H1 (cell line): Measurements from ENCODE around the gene NAXE. TPM values are rescaled to one million over a fixed set of nuclear protein-coding genes. Genes with fewer than 3 reads are reported as not detected.

Experiments
- CTCF ChIA-PET: fragments of 300-600 bp; sonication (Branson Sonifier 250); formaldehyde crosslinking; loops from one replicate; lab custom pipeline; 2021; ENCODE audit not compliant: partially characterized antibody; lab: Charles Lee
- POLR2A ChIA-PET: fragments of 300-600 bp; sonication (Branson Sonifier 250); formaldehyde crosslinking; loops from one replicate; lab custom pipeline; 2021; ENCODE audit warnings: inconsistent platforms; ENCODE audit not compliant: partially characterized antibody; lab: Charles Lee
- DNase-seq, 2 experiments: peaks; one replicate each; pipeline versions ENCODE4 v3.0.0 to v3.0.0-alpha.2; 2010 to 2022; ENCODE audit warnings: low spot score in 2 of 2, low read depth in 1 of 2, mixed read lengths in 1 of 2
- FAIRE-seq: peaks from 2 replicates; lab custom pipeline; 2011; peaks lifted over from hg19 to GRCh38; lab: Jason Lieb, UNC
- H2AFZ ChIP-seq: 2 replicates; pipeline ENCODE4 v1.8.1; 2012; ENCODE audit warnings: low read length, inconsistent platforms
- H2AK5ac ChIP-seq: 2 replicates; pipeline ENCODE4 v1.6.1; 2013; ENCODE audit warnings: low read depth, low read length
- H2BK120ac ChIP-seq: replicated peaks from 2 replicates; pipeline ENCODE3; 2013; ENCODE audit warnings: low read depth, low read length, inconsistent platforms
- H2BK12ac ChIP-seq: 2 replicates; pipeline ENCODE4 v1.6.1; 2013; ENCODE audit warnings: low read depth, low read length
- H2BK15ac ChIP-seq: 2 replicates; pipeline ENCODE4 v1.6.1; 2013; ENCODE audit warnings: low read length
- H2BK20ac ChIP-seq: 2 replicates; pipeline ENCODE4 v1.6.1; 2013; ENCODE audit warnings: low read length
- H2BK5ac ChIP-seq: 2 replicates; pipeline ENCODE4 v1.6.1; 2013; ENCODE audit warnings: low read depth, low read length
- H3K14ac ChIP-seq: 2 replicates; pipeline ENCODE4 v1.6.1; 2013; ENCODE audit warnings: inconsistent platforms; ENCODE audit not compliant: insufficient read length
- H3K18ac ChIP-seq: 2 replicates; pipeline ENCODE4 v1.6.1; 2013; ENCODE audit warnings: low read length; ENCODE audit errors: extremely low read depth
- H3K23ac ChIP-seq: 2 replicates; pipeline ENCODE4 v1.6.1; 2013; ENCODE audit warnings: inconsistent platforms; ENCODE audit not compliant: insufficient read length
- H3K23me2 ChIP-seq: 2 replicates; pipeline ENCODE4 v1.6.1; 2013; ENCODE audit warnings: low read depth, low read length
- H3K27ac ChIP-seq: 2 replicates; pipeline ENCODE4 v1.6.1; 2011; ENCODE audit warnings: low read depth, low read length, inconsistent platforms
- H3K27me3 ChIP-seq, 4 experiments: replicated peaks in 1 of 4; 1 replicate in 1 of 4; 2 replicates in 3 of 4; pipeline versions ENCODE4 v1.6.1 to v1.8.1; 2011 to 2013; ENCODE audit warnings: low read length in 3 of 4, mild to moderate bottlenecking in 3 of 4, inconsistent platforms in 2 of 4, mixed read lengths in 2 of 4, moderate library complexity in 1 of 4; ENCODE audit not compliant: control insufficient read depth in 3 of 4, insufficient read depth in 3 of 4; ENCODE audit errors: extremely low read depth in 1 of 4
- H3K36me3 ChIP-seq, 4 experiments: 2 replicates each; pipeline versions ENCODE4 v1.6.1 to v1.8.1; 2011 to 2013; ENCODE audit warnings: mild to moderate bottlenecking in 4 of 4, low read length in 3 of 4, moderate library complexity in 2 of 4, control low read depth in 1 of 4, inconsistent platforms in 1 of 4; ENCODE audit not compliant: insufficient read depth in 4 of 4, control insufficient read depth in 2 of 4
- H3K4ac ChIP-seq: replicated peaks from 2 replicates; pipeline ENCODE3; 2013; ENCODE audit warnings: low read length, low read depth, mixed read lengths, inconsistent platforms; ENCODE audit not compliant: insufficient read length
- H3K4me1 ChIP-seq, 4 experiments: replicated peaks in 1 of 4; 1 replicate in 1 of 4; 2 replicates in 3 of 4; pipeline versions ENCODE4 v1.6.1 to v1.8.1; 2011 to 2013; ENCODE audit warnings: low read length in 3 of 4, inconsistent platforms in 2 of 4, mixed read lengths in 1 of 4; ENCODE audit not compliant: insufficient read depth in 4 of 4, control insufficient read depth in 3 of 4
- H3K4me2 ChIP-seq, 2 experiments: 2 replicates each; pipeline versions ENCODE4 v1.6.1 to v1.8.1; 2011 to 2013; ENCODE audit warnings: low read depth in 2 of 2, low read length in 2 of 2, control low read depth in 1 of 2, inconsistent platforms in 1 of 2, mild to moderate bottlenecking in 1 of 2; ENCODE audit not compliant: insufficient read depth in 1 of 2
- H3K4me3 ChIP-seq, 4 experiments: fragments of 200-600, 300-600 bp in 1 of 4; sonication (generic), shearing (Covaris generic), sonication (Bioruptor Twin) in 1 of 4; 2 replicates each; pipeline versions ENCODE4 v1.5.1 to v1.8.1; 2011 to 2016; ENCODE audit warnings: low read length in 4 of 4, low read depth in 3 of 4, control low read depth in 2 of 4, inconsistent platforms in 2 of 4, mild to moderate bottlenecking in 2 of 4, mixed read lengths in 1 of 4, moderate library complexity in 1 of 4; ENCODE audit not compliant: insufficient read depth in 2 of 4; ENCODE audit errors: extremely low read depth in 1 of 4
- H3K56ac ChIP-seq: replicated peaks from 2 replicates; pipeline ENCODE3; 2013; ENCODE audit warnings: low read depth, mild to moderate bottlenecking, mixed read lengths, low read length, inconsistent platforms; ENCODE audit not compliant: insufficient read length
- H3K79me1 ChIP-seq: 2 replicates; pipeline ENCODE4 v1.6.1; 2013; ENCODE audit warnings: low read depth, low read length, control low read depth
- H3K79me2 ChIP-seq, 2 experiments: 2 replicates each; pipeline versions ENCODE4 v1.6.1 to v1.8.1; 2012 to 2013; ENCODE audit warnings: low read length in 2 of 2, mild to moderate bottlenecking in 2 of 2, inconsistent platforms in 1 of 2; ENCODE audit not compliant: insufficient read depth in 2 of 2, control insufficient read depth in 1 of 2
- H3K9ac ChIP-seq, 4 experiments: replicated peaks in 1 of 4; 1 replicate in 1 of 4; 2 replicates in 3 of 4; pipeline versions ENCODE4 v1.6.1 to v1.8.1; 2011 to 2013; ENCODE audit warnings: low read depth in 3 of 4, low read length in 3 of 4, control low read depth in 2 of 4, mild to moderate bottlenecking in 2 of 4, moderate library complexity in 2 of 4, inconsistent platforms in 1 of 4; ENCODE audit errors: extremely low read depth in 1 of 4
- H3K9me3 ChIP-seq, 2 experiments: 2 replicates each; pipeline versions ENCODE4 v1.6.1 to v1.8.1; 2012 to 2013; ENCODE audit warnings: mild to moderate bottlenecking in 2 of 2, moderate library complexity in 2 of 2, control low read depth in 1 of 2, inconsistent platforms in 1 of 2, low read depth in 1 of 2, low read length in 1 of 2, mixed read lengths in 1 of 2; ENCODE audit not compliant: insufficient read depth in 2 of 2
- H4K20me1 ChIP-seq, 2 experiments: replicated peaks in 1 of 2; 2 replicates each; pipeline versions ENCODE3 to v1.8.1; 2011 to 2013; ENCODE audit warnings: inconsistent platforms in 2 of 2, low read length in 2 of 2, mild to moderate bottlenecking in 1 of 2; ENCODE audit not compliant: insufficient read depth in 2 of 2, control insufficient read depth in 1 of 2
- H4K5ac ChIP-seq: 2 replicates; pipeline ENCODE4 v1.6.1; 2013; ENCODE audit warnings: low read length, low read depth, mixed read lengths, inconsistent platforms; ENCODE audit not compliant: insufficient read length
- H4K8ac ChIP-seq: 2 replicates; pipeline ENCODE4 v1.8.0; 2013; ENCODE audit warnings: mild to moderate bottlenecking, moderate library complexity, low read length, inconsistent platforms; ENCODE audit not compliant: insufficient read depth; ENCODE audit errors: extremely low read depth
- H4K91ac ChIP-seq: replicated peaks from 2 replicates; pipeline ENCODE3; 2013; ENCODE audit warnings: low read length, mixed read lengths, inconsistent platforms; ENCODE audit not compliant: insufficient read length
- ASH2L ChIP-seq: fragments of 200-600, 300-600 bp; sonication (generic); IDR thresholded peaks from one replicate; pipeline ENCODE4 v1.7.1; 2017; ENCODE audit warnings: low read length
- CBX8 ChIP-seq: fragments of 300-800, 300-1000 bp; sonication (generic); IDR thresholded peaks from 2 replicates; pipeline ENCODE4 v1.7.1; 2016; ENCODE audit warnings: low read depth, low read length, borderline replicate concordance
- SIX5 ChIP-seq: IDR thresholded peaks from 2 replicates; pipeline ENCODE4 v1.6.1; 2011; ENCODE audit warnings: mild to moderate bottlenecking, low read depth, low read length
- ZNF274 ChIP-seq: IDR thresholded peaks from 2 replicates; pipeline ENCODE4 v1.7.0; 2012; ENCODE audit warnings: low read length, borderline replicate concordance; ENCODE audit errors: extremely low read depth
- WGBS, 2 experiments: shearing (Covaris generic) in 1 of 2; methylation state at CpG; one replicate each; pipeline versions ENCODE4 v1.1.6 to v1.1.7; 2013 to 2015; ENCODE audit warnings: low lambda C conversion rate in 2 of 2, mixed read lengths in 2 of 2, inconsistent platforms in 1 of 2, low coverage in 1 of 2, missing lambda C conversion rate in 1 of 2; ENCODE audit not compliant: insufficient replicate concordance in 2 of 2, insufficient coverage in 1 of 2, insufficient read length in 1 of 2; ENCODE audit errors: extremely low coverage in 1 of 2, missing lambda C conversion rate in 1 of 2; 5-methylcytosine and 5-hydroxymethylcytosine counted together
- polyA plus RNA-seq, 7 experiments: library from polyadenylated mRNA; depleted of rRNA in 3 of 7; stranded (reverse) in 5 of 7; unstranded in 2 of 7; fragments of >200 nt in 5 of 7; fragments of 200-250 nt in 2 of 7; gene quantifications; 1 replicate in 5 of 7; 2 replicates in 1 of 7; 4 replicates in 1 of 7; pipeline versions ENCODE4 v1.2.1 to v1.2.3, GENCODE V29; 2011 to 2013; ENCODE audit warnings: missing spikeins in 2 of 7, mixed read lengths in 2 of 7
- total RNA-seq: library from RNA; stranded (reverse); fragmentation: NEBNext Ultra II Directional; extraction: Animal tissue kit (Norgen Biotek cat#: 25700); gene quantifications from 2 replicates; pipeline ENCODE4 v1.2.1, GENCODE V29; 2021

The NAXE gene
- total and polyA plus RNA-seq, 2 of the 8 experiments (the other 6 are each of a cell fraction or from before 2014, with no cell fraction given), result 73.1 to 74.3 TPM

DNA sequence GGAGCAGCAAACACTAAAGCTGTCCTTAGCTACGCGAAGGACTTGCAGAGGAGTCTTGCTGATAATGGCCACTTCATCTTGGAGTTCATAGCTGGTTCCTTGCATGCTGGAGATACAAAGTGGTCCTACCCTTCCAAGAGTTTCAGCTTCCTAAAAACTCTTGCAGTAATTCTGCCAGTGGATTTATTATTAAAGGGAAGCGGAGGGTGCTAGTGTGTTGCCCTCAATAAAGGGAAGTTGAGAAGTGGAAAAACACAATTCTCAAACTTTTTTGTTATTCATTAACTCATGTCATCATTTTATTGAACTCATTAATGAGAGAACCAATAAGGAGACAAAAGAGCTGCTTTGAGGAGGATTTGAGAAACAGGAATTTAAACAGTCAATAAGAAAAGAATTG is 21.1 kb downstream of the NAXE start:
- Histone ChIP-seq H2BK12ac (no peak overlapping the region), H3K4me2 (no peak overlapping the region), H3K4ac (no peak overlapping the region), H4K20me1 (no peaks in the 10 kb centered on the region), H2AFZ (no peak overlapping the region), H3K79me2 (no peaks in the 10 kb centered on the region), H2BK15ac (no peak overlapping the region), H3K23me2 (no peaks in the 10 kb centered on the region), H3K27ac (no peak overlapping the region), H3K4me1 (no peaks in the 10 kb centered on the region), H3K27me3 (0 out of 7 replicates have a peak, but pooled peaks cover 0 to 3% (median 0%) of the 10 kb centered on the region in 4 experiments), H3K9me3 (no peaks in the 10 kb centered on the region), H4K5ac (no peak overlapping the region), H3K56ac (no peak overlapping the region), H3K14ac (no peak overlapping the region), H3K4me3 (no peak overlapping the region), H2BK5ac (no peak overlapping the region), H3K23ac (no peak overlapping the region), H3K18ac (no peak overlapping the region), H2BK120ac (no peak overlapping the region), H3K36me3 (no peaks in the 10 kb centered on the region), H4K91ac (no peak overlapping the region), H4K8ac (no peak overlapping the region), H2BK20ac (no peak overlapping the region), H3K79me1 (no peaks in the 10 kb centered on the region), H3K9ac (no peak overlapping the region), H2AK5ac (no peak overlapping the region)
- POLR2A ChIA-PET, result interaction anchor here (1.3 to 2.2 kb wide), 5 partner anchors 10 to 28 kb away, joined by 4 to 8 read pairs (median 5); partner anchors contain the start of gene NAXE
- CTCF ChIA-PET, result interaction anchor here (0.7 to 43.0 kb wide), 19 partner anchors 8 to 167 kb away, joined by 3 to 868 read pairs (median 4); partner anchors contain the start of genes BCAN, GPATCH4, NES and TTC24
- TF ChIP-seq ASH2L, result no peak
- no peak for TF ChIP-seq SIX5
- no peak for TF ChIP-seq CBX8
- TF ChIP-seq ZNF274, result no peak
- DNase-seq (no peak), FAIRE-seq (no peak)
- WGBS, 2 experiments, result 91% methylated on average over 3 of the region's 3 CpGs; no CpG with 5 or more reads in 1 of the 2 experiments
